Stimulated activated naive CD8-positive, alpha-beta T cell treated with anti-CD3 and anti-CD28 coated beads, Interleukin-15, Interleukin-2, amounts not matched to agents 100 ng/mL and 50 ng/mL, for 24 hours (primary cell): ENCODE results near the gene RBM10.
A peak's percentile ranks its signal among the peaks of the same experiment; 100 is the strongest.

Experiments used
- H3K27ac Mint-ChIP-seq: one replicate; pipeline ENCODE4 v1.8.0; 2021; ENCODE audit warnings: mild to moderate bottlenecking, mixed read lengths
- H3K27me3 Mint-ChIP-seq: one replicate; pipeline ENCODE4 v1.8.0; 2021; ENCODE audit warnings: mixed read lengths
- H3K36me3 Mint-ChIP-seq: one replicate; pipeline ENCODE4 v1.8.0; 2021; ENCODE audit warnings: low read depth, mixed read lengths
- H3K4me1 Mint-ChIP-seq: one replicate; pipeline ENCODE4 v1.8.0; 2021; ENCODE audit warnings: low read depth, mixed read lengths
- H3K4me3 Mint-ChIP-seq: one replicate; pipeline ENCODE4 v1.8.0; 2021; ENCODE audit warnings: mild to moderate bottlenecking, mixed read lengths
- H3K9me3 Mint-ChIP-seq: one replicate; pipeline ENCODE4 v1.8.0; 2021; ENCODE audit warnings: mixed read lengths

RBM10 gene

GRCh38 chrX:47138171-47138570 lies 6.8 kb upstream of the RBM10 start:
- no peak overlapping the region for H3K4me3 Mint-ChIP-seq
- peaks cover 14% of the 10 kb centered on the region for H3K4me1 Mint-ChIP-seq
- peaks cover 25% of the 10 kb centered on the region for H3K36me3 Mint-ChIP-seq
- no peak overlapping the region for H3K27ac Mint-ChIP-seq
- H3K27me3 Mint-ChIP-seq = no peaks in the 10 kb centered on the region
- no peaks in the 10 kb centered on the region for H3K9me3 Mint-ChIP-seq

- Mint-ChIP-seq H3K4me1 (peaks cover 32% of the 10 kb centered on the region), H3K36me3 (peaks cover 40% of the 10 kb centered on the region), H3K9me3 (no peaks in the 10 kb centered on the region), H3K4me3 (peak overlapping the region; percentile 98), H3K27ac (peak overlapping the region; percentile 99), H3K27me3 (no peaks in the 10 kb centered on the region)
Measured at GRCh38 chrX:47143894-47144625, 961 bp upstream of the RBM10 start.

GRCh38 chrX:47145395-47146120 lies 537 bp downstream of the RBM10 start:
- peak overlapping the region; percentile 98 for H3K4me3 Mint-ChIP-seq
- peaks cover 32% of the 10 kb centered on the region for H3K4me1 Mint-ChIP-seq

GRCh38 chrX:47146121-47146935 lies 1.3 kb downstream of the RBM10 start:
- Mint-ChIP-seq H3K4me1 (peaks cover 32% of the 10 kb centered on the region), H3K27ac (peak overlapping the region; percentile 99), H3K4me3 (peak overlapping the region; percentile 98), H3K27me3 (no peaks in the 10 kb centered on the region), H3K36me3 (peaks cover 38% of the 10 kb centered on the region), H3K9me3 (no peaks in the 10 kb centered on the region)

More at GRCh38 chrX:47145395-47146120, 537 bp downstream of the RBM10 start:
- Mint-ChIP-seq H3K27ac (peak overlapping the region; percentile 99), H3K36me3 (peaks cover 40% of the 10 kb centered on the region), H3K27me3 (no peaks in the 10 kb centered on the region), H3K9me3 (no peaks in the 10 kb centered on the region)

GRCh38 chrX:47146936-47147859 lies 2.2 kb downstream of the RBM10 start:
- peaks cover 33% of the 10 kb centered on the region for H3K4me1 Mint-ChIP-seq

GRCh38 chrX:47148946-47149345 lies 3.9 kb downstream of the RBM10 start:
- Mint-ChIP-seq H3K36me3 (peaks cover 30% of the 10 kb centered on the region), H3K4me1 (peaks cover 21% of the 10 kb centered on the region), H3K27ac (no peak overlapping the region), H3K27me3 (no peaks in the 10 kb centered on the region), H3K4me3 (no peak overlapping the region), H3K9me3 (no peaks in the 10 kb centered on the region)

More at GRCh38 chrX:47146936-47147859, 2.2 kb downstream of the RBM10 start:
- Mint-ChIP-seq H3K27me3 (no peaks in the 10 kb centered on the region), H3K36me3 (peaks cover 41% of the 10 kb centered on the region), H3K9me3 (no peaks in the 10 kb centered on the region), H3K4me3 (peak overlapping the region; percentile 98), H3K27ac (peak overlapping the region; percentile 65)

- Mint-ChIP-seq H3K9me3 (no peaks in the 10 kb centered on the region), H3K27me3 (no peaks in the 10 kb centered on the region), H3K4me3 (no peak overlapping the region), H3K36me3 (peaks cover 33% of the 10 kb centered on the region), H3K27ac (no peak overlapping the region), H3K4me1 (peaks cover 21% of the 10 kb centered on the region)
Measured at GRCh38 chrX:47151435-47151834, 6.4 kb downstream of the RBM10 start.

GRCh38 chrX:47156611-47157520 lies 11.8 kb downstream of the RBM10 start:
- Mint-ChIP-seq H3K4me3 (no peak overlapping the region), H3K9me3 (no peaks in the 10 kb centered on the region), H3K36me3 (peaks cover 30% of the 10 kb centered on the region), H3K4me1 (peaks cover 5% of the 10 kb centered on the region), H3K27me3 (no peaks in the 10 kb centered on the region), H3K27ac (no peak overlapping the region)

GRCh38 chrX:47158131-47158530 lies 13.1 kb downstream of the RBM10 start:
- peaks cover 5% of the 10 kb centered on the region for H3K4me1 Mint-ChIP-seq
- H3K27me3 Mint-ChIP-seq = no peaks in the 10 kb centered on the region
- no peak overlapping the region for H3K4me3 Mint-ChIP-seq
- H3K36me3 Mint-ChIP-seq = peaks cover 31% of the 10 kb centered on the region
- H3K9me3 Mint-ChIP-seq = no peaks in the 10 kb centered on the region
- no peak overlapping the region for H3K27ac Mint-ChIP-seq

- H3K36me3 Mint-ChIP-seq = peaks cover 31% of the 10 kb centered on the region
- H3K27ac Mint-ChIP-seq = no peak overlapping the region
- no peaks in the 10 kb centered on the region for H3K9me3 Mint-ChIP-seq
- H3K27me3 Mint-ChIP-seq = no peaks in the 10 kb centered on the region
- H3K4me1 Mint-ChIP-seq = peaks cover 5% of the 10 kb centered on the region
- no peak overlapping the region for H3K4me3 Mint-ChIP-seq
Measured at GRCh38 chrX:47158781-47159180, 13.8 kb downstream of the RBM10 start.

GRCh38 chrX:47160781-47161180 lies 15.8 kb downstream of the RBM10 start:
- no peaks in the 10 kb centered on the region for H3K9me3 Mint-ChIP-seq
- peaks cover 39% of the 10 kb centered on the region for H3K36me3 Mint-ChIP-seq
- H3K4me1 Mint-ChIP-seq = peaks cover 5% of the 10 kb centered on the region
- H3K27me3 Mint-ChIP-seq = no peaks in the 10 kb centered on the region
- no peak overlapping the region for H3K4me3 Mint-ChIP-seq
- H3K27ac Mint-ChIP-seq = no peak overlapping the region

GRCh38 chrX:47162927-47163583 lies 18.0 kb downstream of the RBM10 start:
- Mint-ChIP-seq H3K9me3 (no peaks in the 10 kb centered on the region), H3K4me1 (peaks cover 9% of the 10 kb centered on the region), H3K27ac (no peak overlapping the region), H3K36me3 (peaks cover 25% of the 10 kb centered on the region), H3K27me3 (no peaks in the 10 kb centered on the region), H3K4me3 (no peak overlapping the region)

- peaks cover 19% of the 10 kb centered on the region for H3K36me3 Mint-ChIP-seq
Measured at GRCh38 chrX:47164420-47164819, 19.4 kb downstream of the RBM10 start.

More at GRCh38 chrX:47164420-47164819, 19.4 kb downstream of the RBM10 start:
- no peaks in the 10 kb centered on the region for H3K9me3 Mint-ChIP-seq
- H3K4me1 Mint-ChIP-seq = peaks cover 9% of the 10 kb centered on the region
- H3K27me3 Mint-ChIP-seq = no peaks in the 10 kb centered on the region
- no peak overlapping the region for H3K4me3 Mint-ChIP-seq
- no peak overlapping the region for H3K27ac Mint-ChIP-seq
